ENCODE results near the gene COX19. TPM values are rescaled to one million over a fixed set of nuclear protein-coding genes. Genes with fewer than 3 reads are reported as not detected.

The COX19 gene
- total and polyA plus RNA-seq, 7 donors, result 5.1 to 12.7 (median 9.2) TPM

DNA sequence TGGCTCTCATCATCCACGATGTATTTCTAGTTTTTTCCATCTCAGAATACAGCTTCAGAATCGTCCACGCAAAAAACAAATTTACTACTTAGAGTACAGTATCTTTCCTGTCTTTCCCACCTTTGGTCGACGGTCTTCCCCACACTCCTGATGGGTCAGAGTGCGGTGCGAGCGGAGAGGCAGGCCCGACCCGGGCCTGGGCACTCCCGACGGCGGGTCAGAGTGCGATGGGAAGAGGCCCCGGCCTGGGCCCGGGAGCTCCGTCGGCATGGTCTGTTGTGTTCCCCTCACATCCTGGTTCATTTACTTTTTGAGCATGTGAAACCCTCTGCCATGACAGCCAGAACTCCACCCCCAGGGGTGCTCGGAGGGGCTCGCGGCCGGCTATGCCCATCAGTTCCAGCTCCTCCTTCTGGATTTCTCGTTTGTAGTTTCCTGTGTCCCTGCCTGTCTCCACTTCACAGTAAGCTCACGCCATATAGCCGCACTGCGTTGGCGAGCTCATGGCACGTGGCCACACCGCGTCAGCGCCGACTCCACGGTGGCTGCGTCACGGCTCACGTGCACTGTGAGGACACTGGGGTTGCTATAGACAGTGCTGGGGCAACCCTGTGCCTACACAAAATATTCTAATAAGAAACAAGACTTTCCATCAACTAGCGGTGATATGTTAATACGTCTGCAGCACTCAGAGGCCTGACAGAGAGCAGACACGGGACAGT, 7.8 kb downstream of the COX19 start:
- H3K27ac ChIP-seq, result no peak overlapping the region
- no peak overlapping the region for H3K4me3 ChIP-seq
- TF ChIP-seq POLR2AphosphoS5 (IDR thresholded peaks at IDR 0.05) (no peak), EP300 (IDR thresholded peaks at IDR 0.05) (no peak), POLR2A (IDR thresholded peaks at IDR 0.05) (no peak)
- TF ChIP-seq, protein P1, sequence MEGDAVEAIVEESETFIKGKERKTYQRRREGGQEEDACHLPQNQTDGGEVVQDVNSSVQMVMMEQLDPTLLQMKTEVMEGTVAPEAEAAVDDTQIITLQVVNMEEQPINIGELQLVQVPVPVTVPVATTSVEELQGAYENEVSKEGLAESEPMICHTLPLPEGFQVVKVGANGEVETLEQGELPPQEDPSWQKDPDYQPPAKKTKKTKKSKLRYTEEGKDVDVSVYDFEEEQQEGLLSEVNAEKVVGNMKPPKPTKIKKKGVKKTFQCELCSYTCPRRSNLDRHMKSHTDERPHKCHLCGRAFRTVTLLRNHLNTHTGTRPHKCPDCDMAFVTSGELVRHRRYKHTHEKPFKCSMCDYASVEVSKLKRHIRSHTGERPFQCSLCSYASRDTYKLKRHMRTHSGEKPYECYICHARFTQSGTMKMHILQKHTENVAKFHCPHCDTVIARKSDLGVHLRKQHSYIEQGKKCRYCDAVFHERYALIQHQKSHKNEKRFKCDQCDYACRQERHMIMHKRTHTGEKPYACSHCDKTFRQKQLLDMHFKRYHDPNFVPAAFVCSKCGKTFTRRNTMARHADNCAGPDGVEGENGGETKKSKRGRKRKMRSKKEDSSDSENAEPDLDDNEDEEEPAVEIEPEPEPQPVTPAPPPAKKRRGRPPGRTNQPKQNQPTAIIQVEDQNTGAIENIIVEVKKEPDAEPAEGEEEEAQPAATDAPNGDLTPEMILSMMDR (IDR thresholded peaks at IDR 0.05), result no peak
- peaks cover 0 to 42% (median 40%) of the 10 kb centered on the region in 4 donors for H3K4me1 ChIP-seq
- intact Hi-C loops (cut with DNase I), result no loop called here
- no peaks in the 10 kb centered on the region for H3K27me3 ChIP-seq
- no peaks in the 10 kb centered on the region for H3K9me3 ChIP-seq
- peaks cover 17 to 56% (median 26%) of the 10 kb centered on the region in 4 donors for H3K36me3 ChIP-seq
- 91% methylated on average over 39 of the region's 39 CpGs for WGBS, 2 donors
- no peak for DNase-seq

DNA sequence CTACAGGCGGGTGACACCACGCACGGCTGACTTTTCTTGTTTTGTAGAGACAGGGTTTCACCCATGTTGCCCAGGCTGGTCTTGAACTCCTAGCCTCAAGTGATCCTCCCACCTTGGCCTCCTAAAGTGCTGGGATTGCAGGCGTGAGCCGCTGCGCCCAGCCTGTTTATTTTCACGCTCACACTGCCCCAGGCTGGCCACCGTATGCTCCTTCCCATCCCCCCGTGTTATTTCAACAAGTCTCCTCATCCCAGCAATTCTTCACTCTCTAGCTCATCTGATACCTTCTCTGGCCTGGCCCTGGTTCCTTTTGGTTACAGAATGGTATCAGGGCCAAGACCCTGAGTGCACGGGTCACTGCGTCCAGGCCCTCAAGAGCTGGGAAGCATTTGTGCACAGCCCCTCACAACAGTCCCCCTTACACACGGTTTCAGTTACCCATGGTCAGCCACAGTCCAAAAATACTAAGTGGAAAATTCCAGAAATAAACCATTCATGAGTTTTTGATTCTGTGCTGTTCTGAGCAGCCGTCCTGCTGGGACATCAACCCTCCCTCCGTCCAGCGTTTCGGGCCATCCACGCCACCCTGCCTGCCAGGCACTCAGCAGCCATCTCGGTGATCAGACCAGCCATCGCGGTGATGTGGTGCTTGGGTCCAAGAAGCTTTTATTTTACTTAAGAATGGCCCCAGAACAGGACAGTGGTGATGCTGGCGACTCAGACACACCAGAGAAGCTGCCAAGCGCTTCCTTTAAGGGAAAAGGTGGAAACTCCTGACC, 8.9 kb downstream of the COX19 start:
- 84% methylated on average over 22 of the region's 22 CpGs for WGBS, 2 donors
- Histone ChIP-seq H3K9me3 (no peaks in the 10 kb centered on the region), H3K36me3 (peaks cover 9 to 45% (median 23%) of the 10 kb centered on the region in 4 donors), H3K4me1 (peaks cover 0 to 53% (median 46%) of the 10 kb centered on the region in 4 donors), H3K27me3 (no peaks in the 10 kb centered on the region), H3K27ac (peak overlapping the region in 3 of 4 donors; percentile 86 to 90 (median 87)), H3K4me3 (no peak overlapping the region)
- no peak for DNase-seq
- TF ChIP-seq POLR2A (IDR thresholded peaks at IDR 0.05) (no peak), POLR2AphosphoS5 (IDR thresholded peaks at IDR 0.05) (no peak), EP300 (IDR thresholded peaks at IDR 0.05) (no peak)
- TF ChIP-seq, protein P1 (IDR thresholded peaks at IDR 0.05), result no peak
- intact Hi-C loops (cut with DNase I), result no loop called here

DNA sequence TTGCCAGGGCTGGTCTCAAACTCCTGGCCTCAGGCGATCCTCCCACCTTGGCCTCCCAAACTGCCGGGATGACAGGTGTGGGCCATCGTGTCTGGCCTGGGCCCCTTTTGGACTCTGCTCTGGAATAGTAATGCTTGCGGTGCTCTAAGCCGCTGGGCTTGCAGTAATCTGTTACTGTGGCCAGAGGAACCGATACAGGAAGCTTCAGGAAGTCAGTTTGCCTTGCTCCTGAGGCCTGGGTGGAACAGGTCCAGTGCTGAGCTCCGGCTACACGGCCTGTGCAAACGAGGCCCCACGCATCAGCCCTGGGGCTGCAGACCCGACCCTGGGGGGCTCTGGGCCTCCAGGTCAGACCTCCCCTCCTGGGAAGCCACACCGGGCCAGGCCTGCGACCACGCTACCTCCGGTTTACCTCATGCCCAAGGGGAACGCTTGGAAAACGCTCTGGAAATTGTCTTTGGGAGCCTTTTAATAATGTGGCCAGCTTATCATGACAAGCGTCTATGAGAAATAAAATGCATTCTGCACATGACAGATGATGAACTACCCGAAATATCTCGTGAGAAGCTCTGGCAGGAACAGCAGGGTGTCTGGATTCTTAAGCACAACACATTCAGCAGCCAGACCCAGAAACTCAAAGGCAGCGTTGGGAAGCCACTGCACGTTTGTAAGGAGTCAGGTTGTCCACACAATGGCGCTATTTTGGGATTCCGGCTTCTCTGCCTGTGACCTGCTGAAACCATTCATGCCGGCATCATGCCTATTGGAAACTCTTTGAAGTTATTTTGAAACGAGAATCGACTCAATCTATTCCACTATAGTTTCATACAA, 10.7 kb downstream of the COX19 start:
- TF ChIP-seq EP300 (IDR thresholded peaks at IDR 0.05) (peak in 1 of 4 donors; percentile 85), POLR2AphosphoS5 (IDR thresholded peaks at IDR 0.05) (peak; percentile 68 to 78 (median 74)), POLR2A (IDR thresholded peaks at IDR 0.05) (no peak)
- TF ChIP-seq, protein P1 (IDR thresholded peaks at IDR 0.05), result peak in 2 of 4 experiments; percentile 18 to 23
- Histone ChIP-seq H3K9me3 (no peaks in the 10 kb centered on the region), H3K4me3 (peak overlapping the region in 1 of 4 donors; percentile 12), H3K27me3 (no peaks in the 10 kb centered on the region), H3K36me3 (peaks cover 9 to 31% (median 23%) of the 10 kb centered on the region in 4 donors), H3K27ac (peak overlapping the region; percentile 78 to 90 (median 86)), H3K4me1 (peaks cover 0 to 69% (median 56%) of the 10 kb centered on the region in 4 donors)
- intact Hi-C loops (cut with DNase I), result no loop called here
- peak; percentile 91 for DNase-seq
- whole genome bisulfite sequencing, 2 donors, result 44 to 57% methylated on average over 27 of the region's 27 CpGs

DNA sequence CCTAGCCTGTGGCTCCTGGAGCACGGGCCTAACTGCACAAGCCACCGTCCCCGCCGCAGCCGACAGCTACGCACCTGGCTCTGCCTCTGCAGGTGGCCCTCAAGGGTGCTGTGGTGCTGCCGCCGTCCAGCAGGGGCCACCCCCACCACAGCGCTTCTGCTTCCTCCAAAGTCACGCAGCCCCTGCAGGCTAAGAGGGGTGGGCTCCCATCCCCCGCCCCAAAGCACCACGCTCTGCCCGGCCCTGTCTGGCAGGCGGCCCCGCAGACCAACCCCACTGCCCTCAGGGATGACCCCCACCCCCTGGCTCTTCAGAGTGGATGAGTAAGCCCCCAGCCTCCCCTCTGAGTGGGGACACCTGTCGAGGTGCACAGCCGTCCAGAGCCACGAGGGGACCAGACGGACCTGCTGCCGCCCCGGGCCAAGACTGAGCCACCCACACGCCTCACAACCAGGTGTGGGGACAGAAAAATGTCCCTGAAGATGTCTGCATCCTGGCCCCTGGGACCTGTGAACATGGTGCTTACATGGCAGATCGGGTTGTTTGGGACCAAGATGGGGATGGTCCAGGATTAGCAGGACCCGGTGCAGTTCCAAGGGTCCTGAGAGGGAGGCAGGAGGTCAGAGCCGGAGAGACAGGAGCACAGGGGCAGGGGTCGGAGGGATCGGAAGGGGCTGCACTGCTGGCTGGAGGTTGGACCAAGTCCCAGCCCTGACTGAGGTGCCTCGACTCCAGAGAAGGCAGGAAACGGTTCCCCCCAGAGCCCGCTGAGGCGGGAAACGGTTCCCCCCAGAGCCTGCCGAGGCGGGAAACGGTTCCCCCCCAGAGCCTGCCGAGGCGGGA, 11.9 kb downstream of the COX19 start:
- Histone ChIP-seq H3K9me3 (no peaks in the 10 kb centered on the region), H3K27me3 (no peaks in the 10 kb centered on the region), H3K27ac (peak overlapping the region; percentile 78 to 90 (median 86)), H3K4me3 (no peak overlapping the region), H3K36me3 (peaks cover 7 to 19% (median 13%) of the 10 kb centered on the region in 4 donors), H3K4me1 (peaks cover 0 to 69% (median 56%) of the 10 kb centered on the region in 4 donors)
- TF ChIP-seq POLR2AphosphoS5 (IDR thresholded peaks at IDR 0.05) (no peak), EP300 (IDR thresholded peaks at IDR 0.05) (no peak), POLR2A (IDR thresholded peaks at IDR 0.05) (no peak)
- TF ChIP-seq, protein P1 (IDR thresholded peaks at IDR 0.05), result no peak
- intact Hi-C loops (cut with DNase I), result no loop called here
- DNase-seq, result peak; percentile 68
- 19 to 27% methylated on average over 37 of the region's 37 CpGs for WGBS, 2 donors
